Measurements from ENCODE around the gene SLC39A10. TPM values are rescaled to one million over a fixed set of nuclear protein-coding genes. Genes with fewer than 3 reads are reported as not detected.

Gene SLC39A10
- total RNA-seq, 1 donor from 2014 or later: 46.6 TPM

DNA sequence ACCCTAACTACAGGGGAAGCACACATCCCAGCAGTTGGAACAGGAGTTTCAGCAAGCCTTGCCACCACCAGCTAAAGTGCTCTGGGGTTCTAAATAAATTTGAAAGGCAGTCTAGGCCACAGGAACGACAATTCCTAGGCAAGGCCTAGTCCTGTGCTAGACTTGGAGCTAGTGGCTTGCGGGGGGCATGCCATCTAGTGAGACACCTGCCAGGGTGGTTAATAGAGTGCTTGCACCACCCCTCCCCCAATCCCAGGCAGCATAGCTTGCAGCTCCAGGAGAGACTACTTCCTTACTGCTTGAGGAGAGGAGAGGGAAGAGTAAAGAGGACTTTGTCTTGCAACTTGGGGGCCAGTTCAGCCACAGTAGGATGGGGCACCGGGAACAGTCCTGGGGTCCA, 101.8 kb downstream of the SLC39A10 start:
- H3K27me3 ChIP-seq (ENCODE audit: control insufficient read depth, insufficient read depth, low read length): no peaks in the 10 kb centered on the region
- H3K4me3 ChIP-seq (ENCODE audit: low read depth, low read length): no peak overlapping the region
- TF ChIP-seq, protein P1, sequence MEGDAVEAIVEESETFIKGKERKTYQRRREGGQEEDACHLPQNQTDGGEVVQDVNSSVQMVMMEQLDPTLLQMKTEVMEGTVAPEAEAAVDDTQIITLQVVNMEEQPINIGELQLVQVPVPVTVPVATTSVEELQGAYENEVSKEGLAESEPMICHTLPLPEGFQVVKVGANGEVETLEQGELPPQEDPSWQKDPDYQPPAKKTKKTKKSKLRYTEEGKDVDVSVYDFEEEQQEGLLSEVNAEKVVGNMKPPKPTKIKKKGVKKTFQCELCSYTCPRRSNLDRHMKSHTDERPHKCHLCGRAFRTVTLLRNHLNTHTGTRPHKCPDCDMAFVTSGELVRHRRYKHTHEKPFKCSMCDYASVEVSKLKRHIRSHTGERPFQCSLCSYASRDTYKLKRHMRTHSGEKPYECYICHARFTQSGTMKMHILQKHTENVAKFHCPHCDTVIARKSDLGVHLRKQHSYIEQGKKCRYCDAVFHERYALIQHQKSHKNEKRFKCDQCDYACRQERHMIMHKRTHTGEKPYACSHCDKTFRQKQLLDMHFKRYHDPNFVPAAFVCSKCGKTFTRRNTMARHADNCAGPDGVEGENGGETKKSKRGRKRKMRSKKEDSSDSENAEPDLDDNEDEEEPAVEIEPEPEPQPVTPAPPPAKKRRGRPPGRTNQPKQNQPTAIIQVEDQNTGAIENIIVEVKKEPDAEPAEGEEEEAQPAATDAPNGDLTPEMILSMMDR (IDR thresholded peaks at IDR 0.05; ENCODE audit: insufficient read depth, low read length, poor library complexity, severe bottlenecking): no peak
- DNase-seq (ENCODE audit: low read depth): no peak
- H3K36me3 ChIP-seq (ENCODE audit: control insufficient read depth, insufficient read depth, low read length): no peaks in the 10 kb centered on the region

DNA sequence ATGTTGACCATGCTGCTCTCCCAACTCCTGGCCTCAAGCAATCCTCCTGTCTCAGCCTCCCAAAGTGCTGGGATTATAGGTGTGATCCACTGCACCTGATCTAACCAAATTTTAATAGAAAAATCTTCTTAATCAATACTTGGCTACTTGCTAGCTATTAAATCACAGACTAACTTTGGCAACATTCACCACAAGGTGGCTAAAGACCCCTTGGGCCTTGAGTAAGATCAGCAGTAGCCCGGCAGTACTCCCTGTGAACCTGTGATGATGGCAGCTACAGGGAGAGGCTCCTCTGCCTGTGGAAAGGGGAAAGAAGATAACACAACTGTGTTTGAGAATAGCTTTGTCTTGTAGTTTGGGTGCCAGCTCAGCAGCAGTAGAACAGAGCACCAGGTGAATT, 102.9 kb downstream of the SLC39A10 start:
- no peaks in the 10 kb centered on the region for H3K36me3 ChIP-seq (ENCODE audit: control insufficient read depth, insufficient read depth, low read length)
- no peaks in the 10 kb centered on the region for H3K27me3 ChIP-seq (ENCODE audit: control insufficient read depth, insufficient read depth, low read length)
- TF ChIP-seq, protein P1 (IDR thresholded peaks at IDR 0.05; ENCODE audit: insufficient read depth, low read length, poor library complexity, severe bottlenecking): no peak
- H3K4me3 ChIP-seq (ENCODE audit: low read depth, low read length): no peak overlapping the region
- DNase-seq (ENCODE audit: low read depth): no peak

DNA sequence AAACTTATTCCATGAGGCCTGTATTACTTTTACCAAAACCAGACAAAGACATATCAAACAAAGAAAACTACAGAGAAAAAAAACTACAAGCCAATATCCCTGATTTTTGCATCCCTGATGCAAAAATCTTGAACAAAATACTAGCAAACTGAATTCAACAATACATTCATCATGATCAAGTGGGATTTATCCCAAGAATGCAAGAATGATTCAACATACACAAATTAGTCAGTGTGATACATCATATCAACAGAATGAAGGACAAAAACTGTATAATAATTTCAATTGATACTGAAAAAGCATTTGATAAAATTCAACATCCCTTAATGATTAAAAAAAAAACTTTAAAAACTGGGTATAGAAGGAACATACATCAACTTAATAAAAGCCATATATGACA, 106.8 kb downstream of the SLC39A10 start:
- TF ChIP-seq, protein P1 (IDR thresholded peaks at IDR 0.05; ENCODE audit: insufficient read depth, low read length, poor library complexity, severe bottlenecking): no peak
- no peak for DNase-seq (ENCODE audit: low read depth)
- H3K4me3 ChIP-seq (ENCODE audit: low read depth, low read length): no peak overlapping the region
- H3K36me3 ChIP-seq (ENCODE audit: control insufficient read depth, insufficient read depth, low read length): no peaks in the 10 kb centered on the region
- H3K27me3 ChIP-seq (ENCODE audit: control insufficient read depth, insufficient read depth, low read length): no peaks in the 10 kb centered on the region

DNA sequence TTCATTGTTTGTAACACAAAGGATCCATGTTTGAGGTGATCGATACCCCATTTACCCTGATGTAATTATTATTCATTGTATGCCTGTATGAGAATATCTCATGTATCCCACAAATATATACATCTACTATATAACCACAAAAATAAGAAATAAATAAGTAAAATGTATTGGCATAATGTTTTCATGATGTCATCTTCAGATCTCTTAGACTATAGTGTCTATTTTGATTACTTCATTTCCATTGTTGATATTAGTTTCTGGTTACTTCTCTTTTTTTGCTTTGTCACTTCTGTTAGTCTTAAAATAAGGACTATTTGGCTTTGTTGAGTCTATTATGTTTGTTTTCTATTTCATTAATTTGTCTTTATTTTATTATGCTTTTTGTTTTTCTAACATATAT, 109.7 kb downstream of the SLC39A10 start:
- H3K4me3 ChIP-seq (ENCODE audit: low read depth, low read length): no peak overlapping the region
- H3K36me3 ChIP-seq (ENCODE audit: control insufficient read depth, insufficient read depth, low read length): no peaks in the 10 kb centered on the region
- H3K27me3 ChIP-seq (ENCODE audit: control insufficient read depth, insufficient read depth, low read length): no peaks in the 10 kb centered on the region
- TF ChIP-seq, protein P1 (IDR thresholded peaks at IDR 0.05; ENCODE audit: insufficient read depth, low read length, poor library complexity, severe bottlenecking): no peak
- DNase-seq (ENCODE audit: low read depth): no peak

DNA sequence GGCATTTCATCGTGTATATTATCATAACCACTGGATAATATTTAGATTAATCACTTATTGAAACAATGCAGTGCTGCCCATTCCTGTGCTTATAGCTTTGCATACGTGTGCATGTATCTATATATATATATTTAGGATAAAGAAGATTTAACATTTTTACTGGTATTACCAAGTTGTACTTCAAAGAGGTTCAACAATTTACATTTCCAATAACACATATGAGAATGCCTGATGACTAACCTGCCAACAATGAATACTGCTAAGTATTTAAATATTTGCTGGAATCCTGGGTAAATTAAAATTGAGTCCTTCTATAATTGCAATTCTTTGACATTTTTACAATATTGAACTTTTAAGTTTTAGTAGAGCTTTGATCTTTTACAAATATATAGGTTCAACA, 111.4 kb downstream of the SLC39A10 start:
- TF ChIP-seq, protein P1 (IDR thresholded peaks at IDR 0.05; ENCODE audit: insufficient read depth, low read length, poor library complexity, severe bottlenecking): no peak
- Histone ChIP-seq H3K4me3 (ENCODE audit: low read depth, low read length) (no peak overlapping the region), H3K36me3 (ENCODE audit: control insufficient read depth, insufficient read depth, low read length) (no peaks in the 10 kb centered on the region), H3K27me3 (ENCODE audit: control insufficient read depth, insufficient read depth, low read length) (no peaks in the 10 kb centered on the region)
- DNase-seq (ENCODE audit: low read depth): no peak

DNA sequence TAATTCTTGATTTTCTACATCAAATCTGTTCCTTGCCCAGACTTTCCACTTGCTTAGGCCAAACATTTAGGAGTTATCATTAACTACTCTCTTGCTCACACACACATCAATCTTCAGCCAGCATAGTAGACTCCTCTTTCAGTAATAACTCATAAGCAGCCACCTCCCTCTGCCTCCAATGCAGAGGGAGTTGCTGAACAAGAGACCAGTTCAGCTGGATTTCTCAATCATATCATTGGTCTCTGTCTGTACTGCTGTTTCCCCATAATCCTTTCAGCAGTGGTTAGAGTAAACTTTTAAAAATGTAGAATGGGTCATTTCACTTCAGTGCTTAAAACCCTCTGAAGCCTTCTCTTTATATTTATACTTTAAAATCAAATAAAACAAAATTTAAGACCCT, 112.9 kb downstream of the SLC39A10 start:
- Histone ChIP-seq H3K4me3 (ENCODE audit: low read depth, low read length) (no peak overlapping the region), H3K27me3 (ENCODE audit: control insufficient read depth, insufficient read depth, low read length) (no peaks in the 10 kb centered on the region), H3K36me3 (ENCODE audit: control insufficient read depth, insufficient read depth, low read length) (no peaks in the 10 kb centered on the region)
- TF ChIP-seq, protein P1 (IDR thresholded peaks at IDR 0.05; ENCODE audit: insufficient read depth, low read length, poor library complexity, severe bottlenecking): no peak
- DNase-seq (ENCODE audit: low read depth): no peak

Measured in kidney epithelial cell (primary cell).